NOMO-1 (cell line): ENCODE data around the gene CCDC28B.

Experiments
- DNase-seq, 2 experiments: peaks; one replicate each; lab custom pipeline; 2025; ENCODE audit not compliant: unreplicated experiment in 2 of 2; lab: John Stamatoyannopoulos, UW

CCDC28B gene

GRCh38 chr1:32249831-32250525 is 49.6 kb downstream of the CCDC28B start:
- DNase-seq: peak; percentile 17 to 33

GRCh38 chr1:32250893-32251716 is 50.7 kb downstream of the CCDC28B start, which contains the start of gene LCK:
Gene LCK, plus strand, starts transcription at chr1:32251265. Its CDS starts 23,065 bp downstream, at chr1:32274330.
- DNase-seq: no peak
